H9 (cell line): ENCODE data around the gene GZMH. TPM values are rescaled to one million over a fixed set of nuclear protein-coding genes. Genes with fewer than 3 reads are reported as not detected.

ENCODE experiments used
- DNase-seq: peaks from one replicate; pipeline ENCODE4 v3.0.0-alpha.2; 2017
- H2AFZ ChIP-seq: one replicate; pipeline ENCODE4 v1.6.1; 2013; ENCODE audit warnings: mild to moderate bottlenecking, low read length, control low read depth, moderate library complexity
- H2AK5ac ChIP-seq: 2 replicates; pipeline ENCODE4 v1.6.1; 2013; ENCODE audit warnings: low read length, control low read depth, mixed read lengths; ENCODE audit not compliant: insufficient read length
- H2BK120ac ChIP-seq: one replicate; pipeline ENCODE4 v1.6.1; 2013; ENCODE audit warnings: low read depth, mild to moderate bottlenecking, low read length, control low read depth, inconsistent platforms; ENCODE audit not compliant: poor library complexity, severe bottlenecking
- H2BK12ac ChIP-seq: 2 replicates; pipeline ENCODE4 v1.6.1; 2013; ENCODE audit warnings: low read length, control low read depth, mixed read lengths, low read depth; ENCODE audit not compliant: insufficient read length
- H2BK15ac ChIP-seq: 2 replicates; pipeline ENCODE4 v1.6.1; 2013; ENCODE audit warnings: low read depth, low read length, control low read depth
- H2BK20ac ChIP-seq: one replicate; pipeline ENCODE4 v1.6.1; 2013; ENCODE audit warnings: low read depth, mild to moderate bottlenecking, low read length, control low read depth, inconsistent platforms; ENCODE audit not compliant: poor library complexity, severe bottlenecking
- H2BK5ac ChIP-seq: 2 replicates; pipeline ENCODE4 v1.6.1; 2013; ENCODE audit warnings: low read length, control low read depth, mixed read lengths; ENCODE audit not compliant: insufficient read length
- H3K14ac ChIP-seq: 2 replicates; pipeline ENCODE4 v1.6.1; 2013; ENCODE audit warnings: low read length, control low read depth; ENCODE audit not compliant: insufficient read depth
- H3K18ac ChIP-seq: 2 replicates; pipeline ENCODE4 v1.6.1; 2013; ENCODE audit warnings: low read depth, mild to moderate bottlenecking, mixed read lengths, low read length, control low read depth; ENCODE audit not compliant: insufficient read length
- H3K23ac ChIP-seq: 2 replicates; pipeline ENCODE4 v1.6.1; 2013; ENCODE audit warnings: low read length, control low read depth, mixed read lengths, low read depth; ENCODE audit not compliant: insufficient read length
- H3K23me2 ChIP-seq: 2 replicates; pipeline ENCODE4 v1.6.1; 2013; ENCODE audit warnings: low read depth, mild to moderate bottlenecking, mixed read lengths, low read length, control low read depth; ENCODE audit not compliant: insufficient read length, poor library complexity, severe bottlenecking
- H3K27ac ChIP-seq: 2 replicates; pipeline ENCODE4 v1.5.1; 2013; ENCODE audit warnings: low read length, control low read depth, mixed read lengths, low read depth; ENCODE audit not compliant: insufficient read length
- H3K27me3 ChIP-seq: 2 replicates; pipeline ENCODE4 v1.6.1; 2013; ENCODE audit warnings: low read length, control low read depth, inconsistent platforms; ENCODE audit not compliant: insufficient read depth
- H3K4ac ChIP-seq: 2 replicates; pipeline ENCODE4 v1.6.1; 2013; ENCODE audit warnings: low read depth, mild to moderate bottlenecking, control low read depth, inconsistent platforms, low read length, moderate library complexity
- H3K4me1 ChIP-seq: 2 replicates; pipeline ENCODE4 v1.6.1; 2013; ENCODE audit warnings: low read length, control low read depth, inconsistent platforms; ENCODE audit not compliant: insufficient read depth
- H3K4me2 ChIP-seq: 2 replicates; pipeline ENCODE4 v1.6.1; 2013; ENCODE audit warnings: low read length, control low read depth, mixed read lengths; ENCODE audit not compliant: insufficient read length, insufficient read depth
- H3K56ac ChIP-seq: 2 replicates; pipeline ENCODE4 v1.6.1; 2013; ENCODE audit warnings: low read depth, mild to moderate bottlenecking, mixed read lengths, low read length, control low read depth; ENCODE audit not compliant: insufficient read length
- H3K79me1 ChIP-seq: 2 replicates; pipeline ENCODE4 v1.6.1; 2013; ENCODE audit warnings: low read depth, mild to moderate bottlenecking, moderate library complexity, low read length, control low read depth, inconsistent platforms; ENCODE audit not compliant: insufficient read depth, poor library complexity, severe bottlenecking
- H3K79me2 ChIP-seq: 2 replicates; pipeline ENCODE4 v1.6.1; 2013; ENCODE audit warnings: low read length, control low read depth, inconsistent platforms; ENCODE audit not compliant: insufficient read depth
- H3K9ac ChIP-seq: 2 replicates; pipeline ENCODE4 v1.6.1; 2013; ENCODE audit warnings: low read length, control low read depth, mixed read lengths; ENCODE audit not compliant: insufficient read length; ENCODE audit errors: extremely low read depth
- H3K9me3 ChIP-seq: one replicate; pipeline ENCODE4 v1.6.1; 2013; ENCODE audit warnings: low read depth, low read length, inconsistent platforms; ENCODE audit not compliant: control insufficient read depth
- H3T11ph ChIP-seq: one replicate; pipeline ENCODE4 v1.6.1; 2013; ENCODE audit warnings: mild to moderate bottlenecking, low read length, control low read depth, inconsistent platforms
- H4K20me1 ChIP-seq: one replicate; pipeline ENCODE4 v1.6.1; 2013; ENCODE audit not compliant: control insufficient read depth, insufficient read length, insufficient read depth
- H4K5ac ChIP-seq: 2 replicates; pipeline ENCODE4 v1.6.1; 2013; ENCODE audit warnings: low read depth, mild to moderate bottlenecking, mixed read lengths, low read length, control low read depth; ENCODE audit not compliant: insufficient read length
- H4K8ac ChIP-seq: replicated peaks from 2 replicates; pipeline ENCODE4 v1.6.1; 2013; ENCODE audit warnings: low read length, control low read depth, mixed read lengths, low read depth; ENCODE audit not compliant: insufficient read length
- H4K91ac ChIP-seq: 2 replicates; pipeline ENCODE4 v1.6.1; 2013; ENCODE audit warnings: low read depth, mild to moderate bottlenecking, moderate library complexity, mixed read lengths, low read length, control low read depth; ENCODE audit not compliant: insufficient read length
- H3K27ac Mint-ChIP-seq, 3 experiments: 2 replicates in 2 of 3; 3 replicates in 1 of 3; pipeline ENCODE4 v1.8.0; 2020 to 2021; ENCODE audit warnings: mixed read lengths in 3 of 3, mild to moderate bottlenecking in 1 of 3, moderate library complexity in 1 of 3
- H3K27me3 Mint-ChIP-seq: 2 replicates; pipeline ENCODE4 v1.8.0; 2021; ENCODE audit warnings: low read depth, mild to moderate bottlenecking, moderate library complexity, mixed read lengths
- H3K36me3 Mint-ChIP-seq, 3 experiments: 2 replicates in 2 of 3; 3 replicates in 1 of 3; pipeline ENCODE4 v1.8.0; 2020 to 2021; ENCODE audit warnings: low read depth in 3 of 3, mixed read lengths in 3 of 3; ENCODE audit not compliant: insufficient read depth in 1 of 3
- H3K4me1 Mint-ChIP-seq, 2 experiments: 2 replicates each; pipeline ENCODE4 v1.8.0; 2020; ENCODE audit warnings: mixed read lengths in 2 of 2
- H3K4me3 Mint-ChIP-seq, 2 experiments: 2 replicates in 1 of 2; 3 replicates in 1 of 2; pipeline ENCODE4 v1.8.0; 2020 to 2021; ENCODE audit warnings: mild to moderate bottlenecking in 2 of 2, mixed read lengths in 2 of 2, moderate library complexity in 1 of 2
- H3K9me3 Mint-ChIP-seq, 2 experiments: 2 replicates in 1 of 2; 3 replicates in 1 of 2; pipeline ENCODE4 v1.8.0; 2020; ENCODE audit warnings: mild to moderate bottlenecking in 2 of 2, mixed read lengths in 2 of 2, moderate library complexity in 1 of 2
- CTCF ChIP-seq: fragments of 200-600 bp; sonication (generic); conservative IDR thresholded peaks from 3 replicates; pipeline ENCODE4 v1.8.0; 2021; ENCODE audit warnings: antibody characterized with exemption, mild to moderate bottlenecking
- WGBS: extraction: QIAGEN DNeasy Blood & Tissue Kit; methylation state at CpG from one replicate; pipeline ENCODE4 v1.1.7; 2013; ENCODE audit warnings: missing lambda C conversion rate, low lambda C conversion rate, mixed read lengths; ENCODE audit not compliant: insufficient read length; ENCODE audit errors: extremely low coverage; 5-methylcytosine and 5-hydroxymethylcytosine counted together
- total RNA-seq: library from RNA; stranded (reverse); gene quantifications from 2 replicates; pipeline ENCODE4 v1.2.1, GENCODE V29; 2021

The GZMH gene
- total RNA-seq, 1 experiment from 2014 or later = not detected

- H2BK20ac ChIP-seq = no peak overlapping the region
- no peak overlapping the region for H2AK5ac ChIP-seq
- Mint-ChIP-seq H3K9me3 (peaks cover 0 to 85% of the 10 kb centered on the region in 2 experiments; a peak in 2 of 5 replicates), H3K27ac (no peak overlapping the region), H3K4me1 (no peaks in the 10 kb centered on the region), H3K4me3 (no peak overlapping the region), H3K36me3 (peaks cover 0 to 26% (median 0%) of the 10 kb centered on the region in 3 experiments; a peak in 2 of 7 replicates), H3K27me3 (peaks cover 3% of the 10 kb centered on the region)
- no peak overlapping the region for H3K4me2 ChIP-seq
- H2BK5ac ChIP-seq = no peak overlapping the region
- no peak overlapping the region for H2BK15ac ChIP-seq
- no CpG with 5 or more reads among the region's 3 CpGs for whole genome bisulfite sequencing
- H4K20me1 ChIP-seq = no peaks in the 10 kb centered on the region
- H3K14ac ChIP-seq = no peak overlapping the region
- H3K27me3 ChIP-seq = no peaks in the 10 kb centered on the region
- H3K9me3 ChIP-seq = no peaks in the 10 kb centered on the region
- H3T11ph ChIP-seq = no peak overlapping the region
- H3K18ac ChIP-seq = no peak overlapping the region
- H3K4ac ChIP-seq = no peak overlapping the region
- H2BK120ac ChIP-seq = no peak overlapping the region
- H3K4me1 ChIP-seq = no peaks in the 10 kb centered on the region
- no peak overlapping the region for H3K9ac ChIP-seq
- no peak overlapping the region for H4K5ac ChIP-seq
- TF ChIP-seq CTCF = no peak
- no peak overlapping the region for H3K23ac ChIP-seq
- no peak overlapping the region for H3K56ac ChIP-seq
- no peaks in the 10 kb centered on the region for H3K23me2 ChIP-seq
- no peak overlapping the region for H4K8ac ChIP-seq
- H2AFZ ChIP-seq = no peak overlapping the region
- H3K79me2 ChIP-seq = no peaks in the 10 kb centered on the region
- no peak overlapping the region for H3K27ac ChIP-seq
- no peak overlapping the region for H4K91ac ChIP-seq
- DNase-seq = no peak
- H3K79me1 ChIP-seq = no peaks in the 10 kb centered on the region
- H2BK12ac ChIP-seq = no peak overlapping the region
Observed at GRCh38 chr14:24639905-24640304, 30.4 kb upstream of the GZMH start.
